ENCODE data around the gene IL15RA.

DNA sequence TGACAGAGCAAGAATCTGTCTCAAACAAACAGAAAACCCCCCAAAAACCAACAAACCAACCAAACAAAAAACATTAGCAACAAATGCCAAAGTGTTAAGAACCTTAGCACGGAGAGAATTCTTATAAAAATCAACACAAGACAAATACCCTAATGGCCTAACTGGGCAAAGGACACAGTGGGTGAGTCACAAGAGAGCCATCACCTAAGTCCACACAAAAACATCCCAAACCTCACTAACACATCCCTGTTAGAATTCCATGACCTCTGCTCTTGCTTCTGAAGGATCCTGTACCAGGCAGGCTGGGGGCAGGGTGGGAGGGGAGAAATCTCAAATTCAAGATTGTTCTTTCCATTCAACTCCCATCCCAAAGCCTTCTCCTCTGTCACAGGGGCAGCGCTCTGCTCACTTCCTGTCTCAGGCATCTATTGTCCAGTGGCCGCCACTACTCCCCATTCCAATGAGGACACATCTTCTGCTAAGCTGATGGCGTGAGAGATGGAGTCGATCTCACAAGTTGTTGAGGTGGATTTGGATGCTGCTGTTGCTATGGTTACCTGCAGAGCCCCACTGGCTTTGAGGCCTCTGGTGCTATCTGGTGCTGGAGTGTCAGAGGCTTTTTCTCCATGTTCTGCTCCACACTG, 9.2 kb downstream of the IL15RA start:
- TF ChIP-seq, protein P1, sequence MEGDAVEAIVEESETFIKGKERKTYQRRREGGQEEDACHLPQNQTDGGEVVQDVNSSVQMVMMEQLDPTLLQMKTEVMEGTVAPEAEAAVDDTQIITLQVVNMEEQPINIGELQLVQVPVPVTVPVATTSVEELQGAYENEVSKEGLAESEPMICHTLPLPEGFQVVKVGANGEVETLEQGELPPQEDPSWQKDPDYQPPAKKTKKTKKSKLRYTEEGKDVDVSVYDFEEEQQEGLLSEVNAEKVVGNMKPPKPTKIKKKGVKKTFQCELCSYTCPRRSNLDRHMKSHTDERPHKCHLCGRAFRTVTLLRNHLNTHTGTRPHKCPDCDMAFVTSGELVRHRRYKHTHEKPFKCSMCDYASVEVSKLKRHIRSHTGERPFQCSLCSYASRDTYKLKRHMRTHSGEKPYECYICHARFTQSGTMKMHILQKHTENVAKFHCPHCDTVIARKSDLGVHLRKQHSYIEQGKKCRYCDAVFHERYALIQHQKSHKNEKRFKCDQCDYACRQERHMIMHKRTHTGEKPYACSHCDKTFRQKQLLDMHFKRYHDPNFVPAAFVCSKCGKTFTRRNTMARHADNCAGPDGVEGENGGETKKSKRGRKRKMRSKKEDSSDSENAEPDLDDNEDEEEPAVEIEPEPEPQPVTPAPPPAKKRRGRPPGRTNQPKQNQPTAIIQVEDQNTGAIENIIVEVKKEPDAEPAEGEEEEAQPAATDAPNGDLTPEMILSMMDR (IDR thresholded peaks at IDR 0.05): no peak
- TF ChIP-seq, protein P2, sequence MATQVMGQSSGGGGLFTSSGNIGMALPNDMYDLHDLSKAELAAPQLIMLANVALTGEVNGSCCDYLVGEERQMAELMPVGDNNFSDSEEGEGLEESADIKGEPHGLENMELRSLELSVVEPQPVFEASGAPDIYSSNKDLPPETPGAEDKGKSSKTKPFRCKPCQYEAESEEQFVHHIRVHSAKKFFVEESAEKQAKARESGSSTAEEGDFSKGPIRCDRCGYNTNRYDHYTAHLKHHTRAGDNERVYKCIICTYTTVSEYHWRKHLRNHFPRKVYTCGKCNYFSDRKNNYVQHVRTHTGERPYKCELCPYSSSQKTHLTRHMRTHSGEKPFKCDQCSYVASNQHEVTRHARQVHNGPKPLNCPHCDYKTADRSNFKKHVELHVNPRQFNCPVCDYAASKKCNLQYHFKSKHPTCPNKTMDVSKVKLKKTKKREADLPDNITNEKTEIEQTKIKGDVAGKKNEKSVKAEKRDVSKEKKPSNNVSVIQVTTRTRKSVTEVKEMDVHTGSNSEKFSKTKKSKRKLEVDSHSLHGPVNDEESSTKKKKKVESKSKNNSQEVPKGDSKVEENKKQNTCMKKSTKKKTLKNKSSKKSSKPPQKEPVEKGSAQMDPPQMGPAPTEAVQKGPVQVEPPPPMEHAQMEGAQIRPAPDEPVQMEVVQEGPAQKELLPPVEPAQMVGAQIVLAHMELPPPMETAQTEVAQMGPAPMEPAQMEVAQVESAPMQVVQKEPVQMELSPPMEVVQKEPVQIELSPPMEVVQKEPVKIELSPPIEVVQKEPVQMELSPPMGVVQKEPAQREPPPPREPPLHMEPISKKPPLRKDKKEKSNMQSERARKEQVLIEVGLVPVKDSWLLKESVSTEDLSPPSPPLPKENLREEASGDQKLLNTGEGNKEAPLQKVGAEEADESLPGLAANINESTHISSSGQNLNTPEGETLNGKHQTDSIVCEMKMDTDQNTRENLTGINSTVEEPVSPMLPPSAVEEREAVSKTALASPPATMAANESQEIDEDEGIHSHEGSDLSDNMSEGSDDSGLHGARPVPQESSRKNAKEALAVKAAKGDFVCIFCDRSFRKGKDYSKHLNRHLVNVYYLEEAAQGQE (IDR thresholded peaks at IDR 0.05; ENCODE audit: insufficient read depth in 1 of 2, low read depth in 2 of 2, low read length in 1 of 2): no peak
- TF ChIP-seq POLR2AphosphoS5 (IDR thresholded peaks at IDR 0.05; ENCODE audit: low read depth, low read length) (no peak), TCF7L2 (IDR thresholded peaks at IDR 0.05; ENCODE audit: low read depth, low read length) (no peak)
